22Rv1 (cell line): ENCODE data around the gene COQ8A.

Source experiments
- CTCF ChIP-seq: fragments of 450-650 bp; IDR thresholded peaks from 2 replicates; pipeline ENCODE4 v1.5.1; 2017; ENCODE audit warnings: mild to moderate bottlenecking
- ZFX ChIP-seq: fragments of 450-650 bp; IDR thresholded peaks from 2 replicates; pipeline ENCODE4 v1.6.1; 2017; ENCODE audit warnings: antibody characterized with exemption, borderline replicate concordance

DNA sequence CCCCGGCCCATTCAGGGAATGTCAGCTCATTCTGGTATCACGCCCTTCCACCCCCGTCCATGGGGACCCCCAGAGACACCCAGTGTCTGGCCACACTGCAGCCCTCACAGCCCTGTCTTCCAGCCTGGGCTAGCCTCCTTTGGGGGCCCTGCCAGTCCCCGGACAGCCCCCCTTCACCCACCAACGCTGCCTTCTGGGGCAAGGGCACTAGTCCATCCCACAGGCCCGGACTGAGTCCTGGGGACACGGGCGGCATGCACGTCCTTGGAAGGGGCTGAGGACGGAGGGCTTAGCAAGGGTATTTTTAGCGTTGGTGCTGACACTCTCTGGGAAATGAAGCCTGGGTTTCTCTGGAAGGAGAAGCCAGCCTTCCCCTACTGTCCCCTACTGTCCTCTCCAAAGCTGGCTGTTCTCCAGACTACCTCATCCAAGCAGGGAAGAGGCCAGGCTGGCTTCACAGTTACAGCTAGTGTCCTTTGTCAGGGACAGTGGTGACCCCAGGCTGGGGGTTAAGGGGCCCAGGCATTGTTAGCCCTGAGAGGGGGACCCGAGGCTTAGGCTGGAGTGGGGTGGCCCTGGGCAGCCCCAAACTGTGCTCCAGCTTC is 39.5 kb downstream of the COQ8A start:
- TF ChIP-seq CTCF (no peak), ZFX (no peak)
